ENCODE measurements around the gene ZMAT5. TPM values are rescaled to one million over a fixed set of nuclear protein-coding genes. Genes with fewer than 3 reads are reported as not detected.

The ZMAT5 gene
- polyA plus RNA-seq, 1 experiment: 16.4 TPM

DNA sequence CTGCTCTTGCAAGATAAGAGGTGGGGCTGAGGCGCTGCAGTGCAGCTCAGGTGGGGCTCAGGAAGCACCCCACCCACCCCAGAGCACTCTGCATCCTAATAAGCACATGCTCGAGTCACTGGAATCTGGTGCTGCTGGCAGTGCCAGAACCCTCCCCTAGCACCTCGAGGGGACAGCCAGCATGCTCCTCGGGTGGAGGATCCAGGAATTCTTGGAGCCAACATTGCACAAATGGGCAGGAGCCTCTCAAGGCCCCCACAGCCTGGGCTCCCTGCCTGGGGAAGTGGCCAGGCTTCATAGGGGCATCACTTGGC is 74.5 kb downstream of the ZMAT5 start:
- no peak overlapping the region for H3K4me3 ChIP-seq (ENCODE audit: low read depth, low read length)
- no peak for DNase-seq (ENCODE audit: low read depth, low spot score)
- H3K9me3 ChIP-seq (ENCODE audit: control insufficient read depth, insufficient read depth, low read length): no peaks in the 10 kb centered on the region
- H3K27me3 ChIP-seq (ENCODE audit: control insufficient read depth, insufficient read depth, low read length): no peaks in the 10 kb centered on the region
- POLR2A ChIA-PET: no interaction called here
- CTCF ChIA-PET: interaction anchor here (4.1 to 4.3 kb wide), 2 partner anchors 313 to 397 kb away, joined by 29 to 35 read pairs; no protein-coding TSS in a partner anchor
- TF ChIP-seq, protein P1, sequence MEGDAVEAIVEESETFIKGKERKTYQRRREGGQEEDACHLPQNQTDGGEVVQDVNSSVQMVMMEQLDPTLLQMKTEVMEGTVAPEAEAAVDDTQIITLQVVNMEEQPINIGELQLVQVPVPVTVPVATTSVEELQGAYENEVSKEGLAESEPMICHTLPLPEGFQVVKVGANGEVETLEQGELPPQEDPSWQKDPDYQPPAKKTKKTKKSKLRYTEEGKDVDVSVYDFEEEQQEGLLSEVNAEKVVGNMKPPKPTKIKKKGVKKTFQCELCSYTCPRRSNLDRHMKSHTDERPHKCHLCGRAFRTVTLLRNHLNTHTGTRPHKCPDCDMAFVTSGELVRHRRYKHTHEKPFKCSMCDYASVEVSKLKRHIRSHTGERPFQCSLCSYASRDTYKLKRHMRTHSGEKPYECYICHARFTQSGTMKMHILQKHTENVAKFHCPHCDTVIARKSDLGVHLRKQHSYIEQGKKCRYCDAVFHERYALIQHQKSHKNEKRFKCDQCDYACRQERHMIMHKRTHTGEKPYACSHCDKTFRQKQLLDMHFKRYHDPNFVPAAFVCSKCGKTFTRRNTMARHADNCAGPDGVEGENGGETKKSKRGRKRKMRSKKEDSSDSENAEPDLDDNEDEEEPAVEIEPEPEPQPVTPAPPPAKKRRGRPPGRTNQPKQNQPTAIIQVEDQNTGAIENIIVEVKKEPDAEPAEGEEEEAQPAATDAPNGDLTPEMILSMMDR (IDR thresholded peaks at IDR 0.05; ENCODE audit: low read depth, low read length): no peak
- H3K27ac ChIP-seq (ENCODE audit: low read depth, low read length): no peak overlapping the region

DNA sequence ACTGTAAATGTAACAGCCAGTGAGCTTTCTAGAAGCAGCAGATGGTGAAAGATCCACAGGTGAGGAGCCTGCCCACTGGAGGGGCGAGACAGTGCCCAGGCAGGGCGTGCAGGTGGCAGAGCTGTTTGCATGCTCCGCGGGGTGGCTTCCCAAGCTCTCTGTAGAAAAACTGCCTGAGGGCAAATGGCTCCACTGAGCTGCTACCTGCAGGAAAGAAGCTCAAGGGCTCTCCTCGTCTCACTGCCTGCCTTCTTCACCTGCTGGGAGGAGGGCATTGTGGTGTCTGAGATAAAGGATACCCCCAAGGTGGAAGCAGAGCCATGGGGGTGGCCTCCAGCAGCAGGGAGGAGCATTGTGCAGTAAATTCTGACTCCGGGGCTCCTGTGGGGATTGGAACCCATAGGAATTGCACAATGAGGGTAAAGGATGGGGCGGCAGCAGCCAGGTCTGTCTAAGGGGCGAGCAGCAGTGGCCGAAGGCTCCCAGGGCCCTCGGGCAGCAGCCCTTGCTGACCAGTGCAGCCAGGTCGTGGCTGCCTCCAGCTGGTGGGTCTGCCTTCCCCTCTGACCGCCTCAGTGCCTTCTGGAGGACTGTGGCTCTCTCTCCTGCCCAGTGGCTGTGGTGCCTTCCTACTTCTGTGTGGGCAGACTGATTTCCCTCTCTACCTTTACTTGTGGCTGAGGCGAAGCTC is 75.0 kb downstream of the ZMAT5 start:
- Histone ChIP-seq H3K27ac (ENCODE audit: low read depth, low read length) (no peak overlapping the region), H3K4me3 (ENCODE audit: low read depth, low read length) (no peak overlapping the region), H3K27me3 (ENCODE audit: control insufficient read depth, insufficient read depth, low read length) (no peaks in the 10 kb centered on the region), H3K9me3 (ENCODE audit: control insufficient read depth, insufficient read depth, low read length) (no peaks in the 10 kb centered on the region)
- TF ChIP-seq, protein P1 (IDR thresholded peaks at IDR 0.05; ENCODE audit: low read depth, low read length): no peak
- CTCF ChIA-PET: interaction anchor here (2.9 to 4.3 kb wide), 3 partner anchors 24 to 397 kb away, joined by 17 to 35 read pairs (median 29); no protein-coding TSS in a partner anchor
- no peak for DNase-seq (ENCODE audit: low read depth, low spot score)
- POLR2A ChIA-PET: no interaction called here

DNA sequence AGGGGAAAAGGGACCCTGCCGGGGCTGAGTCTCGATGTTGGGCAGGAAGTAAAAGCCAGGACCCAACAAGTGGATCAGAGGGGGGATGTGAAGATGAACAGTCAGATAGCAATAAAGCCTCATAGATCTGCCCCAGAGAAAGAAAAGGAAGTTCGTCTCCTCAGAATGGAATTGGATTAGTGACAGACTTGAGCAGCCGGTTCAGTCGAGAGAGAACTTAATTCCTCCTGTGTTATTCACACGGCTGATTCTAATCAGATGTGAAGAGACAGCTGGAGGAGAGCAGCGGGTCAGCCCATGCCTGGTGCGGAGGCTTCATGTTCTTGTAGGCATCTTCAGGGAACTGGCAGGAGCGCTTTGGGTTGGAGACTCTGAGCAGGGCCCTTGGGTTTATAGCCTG is 76.3 kb downstream of the ZMAT5 start:
- Histone ChIP-seq H3K9me3 (ENCODE audit: control insufficient read depth, insufficient read depth, low read length) (no peaks in the 10 kb centered on the region), H3K27me3 (ENCODE audit: control insufficient read depth, insufficient read depth, low read length) (no peaks in the 10 kb centered on the region), H3K27ac (ENCODE audit: low read depth, low read length) (no peak overlapping the region), H3K4me3 (ENCODE audit: low read depth, low read length) (no peak overlapping the region)
- no peak for DNase-seq (ENCODE audit: low read depth, low spot score)
- POLR2A ChIA-PET: interaction anchor here (0.9 kb wide), 1 partner anchor 137 kb away, joined by 5 read pairs; the partner anchor contains the start of gene THOC5
- TF ChIP-seq, protein P1 (IDR thresholded peaks at IDR 0.05; ENCODE audit: low read depth, low read length): no peak
- CTCF ChIA-PET: interaction anchor here (0.5 to 4.3 kb wide), 16 partner anchors 8 to 565 kb away, joined by 3 to 35 read pairs (median 6); no protein-coding TSS in a partner anchor

DNA sequence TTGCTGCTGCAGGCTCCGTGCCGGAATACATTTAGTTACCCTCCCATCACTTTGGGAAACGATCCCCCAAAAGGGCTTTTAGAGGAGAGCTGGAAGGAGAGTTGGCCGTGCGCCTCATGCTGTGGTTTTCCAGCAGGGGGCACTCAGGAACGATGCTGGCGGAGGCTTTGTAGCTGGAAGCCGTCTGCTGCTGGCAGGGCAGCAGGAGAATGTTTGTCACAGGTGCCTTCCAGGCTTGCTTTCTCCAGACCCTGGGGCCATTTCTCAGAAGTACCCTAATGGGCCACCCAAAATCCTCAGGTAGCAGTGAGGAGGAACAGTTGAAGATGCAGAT is 77.0 kb downstream of the ZMAT5 start:
- TF ChIP-seq, protein P1 (IDR thresholded peaks at IDR 0.05; ENCODE audit: low read depth, low read length): peak; percentile 90
- Histone ChIP-seq H3K4me3 (ENCODE audit: low read depth, low read length) (no peak overlapping the region), H3K27ac (ENCODE audit: low read depth, low read length) (no peak overlapping the region), H3K9me3 (ENCODE audit: control insufficient read depth, insufficient read depth, low read length) (no peaks in the 10 kb centered on the region), H3K27me3 (ENCODE audit: control insufficient read depth, insufficient read depth, low read length) (no peaks in the 10 kb centered on the region)
- DNase-seq (ENCODE audit: low read depth, low spot score): peak; percentile 16
- ChIA-PET POLR2A (interaction anchor here (0.5 to 0.9 kb wide), 3 partner anchors 121 to 399 kb away, joined by 4 to 8 read pairs (median 5); partner anchors contain the start of gene THOC5), CTCF (interaction anchor here (0.5 to 4.3 kb wide), 23 partner anchors 9 to 566 kb away, joined by 3 to 35 read pairs (median 4); partner anchors contain the start of genes UQCR10 and ZMAT5)

DNA sequence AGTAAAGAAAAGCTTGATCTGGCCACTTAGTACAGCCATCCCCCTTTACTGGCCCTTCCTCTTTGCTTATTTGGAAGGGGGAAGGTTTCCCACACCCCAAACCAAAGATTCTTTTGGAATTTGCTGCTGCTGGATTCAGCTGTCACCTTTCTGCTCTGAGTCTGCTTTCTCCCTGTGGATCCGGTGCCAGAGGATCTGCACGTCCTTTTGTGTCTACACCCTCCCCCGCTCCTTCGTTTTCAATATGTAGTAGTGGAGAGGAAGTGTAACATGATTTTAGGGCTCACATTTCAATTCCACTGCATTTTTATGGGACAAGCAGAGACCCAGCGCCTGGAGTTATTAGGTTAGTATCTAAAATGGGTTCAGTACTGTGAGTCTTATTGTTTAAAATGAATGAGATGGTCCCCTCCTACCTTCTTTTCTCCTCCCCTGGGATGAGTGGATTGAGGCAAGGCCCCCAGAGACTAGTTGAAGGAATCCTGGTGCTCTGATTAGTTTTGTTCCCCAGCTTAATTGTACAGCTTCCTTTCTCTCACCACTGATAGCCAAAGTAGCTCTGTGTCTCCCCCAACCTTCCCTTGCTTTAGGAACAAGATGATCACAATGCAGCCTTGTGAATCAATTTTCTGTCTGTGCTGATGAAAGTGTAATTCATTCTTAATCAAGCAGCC is 77.5 kb downstream of the ZMAT5 start:
- no peak overlapping the region for H3K4me3 ChIP-seq (ENCODE audit: low read depth, low read length)
- H3K27ac ChIP-seq (ENCODE audit: low read depth, low read length): no peak overlapping the region
- no peaks in the 10 kb centered on the region for H3K27me3 ChIP-seq (ENCODE audit: control insufficient read depth, insufficient read depth, low read length)
- ChIA-PET POLR2A (interaction anchor here (0.5 to 0.9 kb wide), 4 partner anchors 121 to 400 kb away, joined by 4 to 8 read pairs (median 4); partner anchors contain the start of gene THOC5), CTCF (interaction anchor here (0.7 to 4.3 kb wide), 21 partner anchors 9 to 566 kb away, joined by 3 to 35 read pairs (median 5); partner anchors contain the start of genes UQCR10 and ZMAT5)
- no peak for DNase-seq (ENCODE audit: low read depth, low spot score)
- H3K9me3 ChIP-seq (ENCODE audit: control insufficient read depth, insufficient read depth, low read length): no peaks in the 10 kb centered on the region
- TF ChIP-seq, protein P1 (IDR thresholded peaks at IDR 0.05; ENCODE audit: low read depth, low read length): no peak
